GM12874 (cell line): ENCODE results near the gene PSMC6.

ENCODE experiments used
- CTCF ChIP-seq: IDR thresholded peaks from 2 replicates; pipeline ENCODE4 v1.5.1; 2011; ENCODE audit warnings: low read depth, mild to moderate bottlenecking, control low read depth, low read length, moderate library complexity; ENCODE audit not compliant: insufficient read depth

The PSMC6 gene

GRCh38 chr14:52769887-52770286, 62.9 kb downstream of the PSMC6 start:
- TF ChIP-seq CTCF: no peak

- no peak for TF ChIP-seq CTCF
Measured at GRCh38 chr14:52776816-52777215, 69.8 kb downstream of the PSMC6 start.
